GM12878 (cell line): ENCODE measurements around the gene SUSD1. TPM values are rescaled to one million over a fixed set of nuclear protein-coding genes. Genes with fewer than 3 reads are reported as not detected.

ENCODE experiments used
- BACH1 ChIP-seq: fragments of 450-650 bp; IDR thresholded peaks from 2 replicates; pipeline ENCODE4 v1.6.1; 2017; ENCODE audit warnings: mild to moderate bottlenecking, borderline replicate concordance
- BHLHE40 ChIP-seq, 2 experiments: fragments of 450-650 bp in 1 of 2; IDR thresholded peaks; 2 replicates each; pipeline ENCODE4 v1.6.1; 2011 to 2017; ENCODE audit warnings: low read depth in 2 of 2, borderline replicate concordance in 1 of 2, improper control_type of control experiment in 1 of 2, low read length in 1 of 2, mild to moderate bottlenecking in 1 of 2
- CBFB ChIP-seq: IDR thresholded peaks from 2 replicates; pipeline ENCODE4 v1.6.1; 2016; ENCODE audit warnings: antibody characterized with exemption, low read depth
- CREM ChIP-seq: IDR thresholded peaks from 2 replicates; pipeline ENCODE4 v1.6.1; 2014; ENCODE audit warnings: antibody characterized with exemption, low read depth
- FOXK2 ChIP-seq: fragments of 450-650 bp; IDR thresholded peaks from 2 replicates; pipeline ENCODE4 v1.6.1; 2017; ENCODE audit warnings: mild to moderate bottlenecking, moderate library complexity
- IKZF1 ChIP-seq: fragments of 450-650 bp; conservative IDR thresholded peaks from 2 replicates; pipeline ENCODE4 v1.6.1; 2017; ENCODE audit warnings: antibody characterized with exemption, mild to moderate bottlenecking
- KAT2A ChIP-seq: conservative IDR thresholded peaks from 2 replicates; pipeline ENCODE4 v1.6.1; 2011; ENCODE audit warnings: low read depth, low read length; ENCODE audit not compliant: control insufficient read depth
- NBN ChIP-seq: fragments of 450-650 bp; IDR thresholded peaks from 2 replicates; pipeline ENCODE4 v1.6.1; 2016
- POLR2AphosphoS5 ChIP-seq: IDR thresholded peaks from 2 replicates; pipeline ENCODE4 v1.6.1; 2011; ENCODE audit warnings: mild to moderate bottlenecking, low read length, inconsistent platforms
- RAD51 ChIP-seq: fragments of 450-650 bp; IDR thresholded peaks from 2 replicates; pipeline ENCODE4 v1.6.1; 2016; ENCODE audit warnings: moderate library complexity, mild to moderate bottlenecking, inconsistent platforms
- RCOR1 ChIP-seq: conservative IDR thresholded peaks from 2 replicates; pipeline ENCODE4 v1.6.1; 2012; ENCODE audit warnings: low read depth, low read length, improper control_type of control experiment
- SIN3A ChIP-seq: IDR thresholded peaks from 2 replicates; pipeline ENCODE4 v1.6.1; 2012; ENCODE audit warnings: low read depth, low read length, improper control_type of control experiment
- TCF12 ChIP-seq: IDR thresholded peaks from 2 replicates; pipeline ENCODE4 v1.6.1; 2011; ENCODE audit warnings: low read depth, mild to moderate bottlenecking, low read length
- ZNF24 ChIP-seq: fragments of 450-650 bp; IDR thresholded peaks from 2 replicates; pipeline ENCODE4 v1.6.1; 2017; ENCODE audit warnings: antibody characterized with exemption, mild to moderate bottlenecking
- polyA plus RNA-seq, 11 experiments: library from polyadenylated mRNA; depleted of rRNA in 4 of 11; unstranded in 6 of 11; stranded (reverse) in 5 of 11; fragments of >200 nt; fragmentation: Nextera tagmentation in 4 of 11; fragmentation: Illumina TruSeq in 1 of 11; extraction: Ambion mirVana in 4 of 11; extraction: Trizol in 1 of 11; gene quantifications; 1 replicate in 1 of 11; 2 replicates in 10 of 11; pipeline versions ENCODE4 v1.2.1 to v1.2.3, GENCODE V29; 2011 to 2016; ENCODE audit warnings: inconsistent platforms in 2 of 11, missing spikeins in 2 of 11, low read depth in 1 of 11
- total RNA-seq, 4 experiments: library from RNA; depleted of rRNA in 3 of 4; stranded (reverse); fragments of >200 nt in 3 of 4; fragmentation: Illumina TruSeq in 1 of 4; extraction: Trizol in 1 of 4; gene quantifications; 2 replicates each; pipeline versions ENCODE4 v1.2.1 to v1.2.3, GENCODE V29; 2013 to 2021
- TF ChIP-seq, protein P1 (sequence below): fragments of 450-650 bp; IDR thresholded peaks from 2 replicates; pipeline ENCODE4 v1.6.1; 2017; ENCODE audit warnings: mild to moderate bottlenecking
- TF ChIP-seq, protein P2 (sequence below): IDR thresholded peaks from 2 replicates; pipeline ENCODE4 v1.6.1; 2012; ENCODE audit warnings: low read length, inconsistent platforms
- TF ChIP-seq, protein P3 (sequence below): IDR thresholded peaks from 2 replicates; pipeline ENCODE4 v1.6.1; 2011; ENCODE audit warnings: borderline replicate concordance, low read depth, mild to moderate bottlenecking, moderate library complexity, mixed read lengths, low read length; ENCODE audit not compliant: insufficient read depth; ENCODE audit errors: extremely low read length
- TF ChIP-seq, protein P4 (sequence below): IDR thresholded peaks from 2 replicates; pipeline ENCODE4 v1.6.1; 2011; ENCODE audit warnings: mild to moderate bottlenecking, low read depth, low read length, moderate library complexity; ENCODE audit not compliant: insufficient replicate concordance
- TF ChIP-seq, protein P5 (sequence below): fragments of 450-650 bp; IDR thresholded peaks from 2 replicates; pipeline ENCODE4 v1.6.1; 2014; ENCODE audit warnings: mild to moderate bottlenecking

SUSD1 gene
- total and polyA plus RNA-seq, 10 of the 15 experiments (the other 5 are each of a cell fraction or from before 2014, with no cell fraction given): 6.7 to 20.8 (median 13.2) TPM

DNA sequence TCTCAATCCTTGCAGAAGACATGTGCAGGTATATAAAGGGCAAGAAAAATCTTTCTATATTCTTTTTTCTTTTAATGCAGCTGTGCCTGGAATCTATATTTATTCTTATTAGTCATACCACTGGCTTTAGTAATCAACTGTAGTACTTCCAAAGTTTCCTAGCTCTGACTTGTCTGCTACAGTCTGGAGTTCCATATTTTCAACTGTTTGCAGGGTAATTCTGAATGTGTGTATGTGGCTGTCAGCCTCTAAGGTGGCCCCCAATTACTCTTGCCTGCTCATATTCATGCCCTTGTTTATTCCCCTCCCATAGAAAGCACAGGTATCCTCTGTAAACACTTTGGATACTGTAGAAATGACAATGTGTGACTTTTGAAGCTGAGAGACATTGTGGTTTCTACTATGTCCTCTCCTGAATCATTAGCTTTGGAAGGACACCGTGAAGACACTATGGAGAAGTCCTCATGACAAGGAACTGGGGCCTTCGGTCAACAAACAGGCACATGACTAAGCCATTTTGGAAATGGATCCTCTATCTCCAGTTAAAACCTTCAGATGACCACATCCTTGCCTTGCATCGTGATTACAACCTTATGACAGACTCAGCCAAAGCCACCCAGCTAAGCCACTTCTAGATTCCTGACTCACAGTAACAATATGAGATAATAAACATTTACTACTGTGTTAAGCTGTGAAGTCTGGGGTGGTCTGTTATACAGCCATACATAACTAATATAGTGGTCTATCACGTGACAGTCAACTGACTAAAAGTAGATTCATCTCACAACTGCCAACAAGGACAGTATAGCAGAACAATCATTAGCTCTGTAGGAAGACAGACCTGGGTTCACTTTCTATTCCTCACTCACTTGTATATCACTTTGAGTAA lies 49.5 kb upstream of the SUSD1 start (continued):
- TF ChIP-seq, protein P1, sequence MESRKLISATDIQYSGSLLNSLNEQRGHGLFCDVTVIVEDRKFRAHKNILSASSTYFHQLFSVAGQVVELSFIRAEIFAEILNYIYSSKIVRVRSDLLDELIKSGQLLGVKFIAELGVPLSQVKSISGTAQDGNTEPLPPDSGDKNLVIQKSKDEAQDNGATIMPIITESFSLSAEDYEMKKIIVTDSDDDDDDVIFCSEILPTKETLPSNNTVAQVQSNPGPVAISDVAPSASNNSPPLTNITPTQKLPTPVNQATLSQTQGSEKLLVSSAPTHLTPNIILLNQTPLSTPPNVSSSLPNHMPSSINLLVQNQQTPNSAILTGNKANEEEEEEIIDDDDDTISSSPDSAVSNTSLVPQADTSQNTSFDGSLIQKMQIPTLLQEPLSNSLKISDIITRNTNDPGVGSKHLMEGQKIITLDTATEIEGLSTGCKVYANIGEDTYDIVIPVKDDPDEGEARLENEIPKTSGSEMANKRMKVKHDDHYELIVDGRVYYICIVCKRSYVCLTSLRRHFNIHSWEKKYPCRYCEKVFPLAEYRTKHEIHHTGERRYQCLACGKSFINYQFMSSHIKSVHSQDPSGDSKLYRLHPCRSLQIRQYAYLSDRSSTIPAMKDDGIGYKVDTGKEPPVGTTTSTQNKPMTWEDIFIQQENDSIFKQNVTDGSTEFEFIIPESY: no peak
- TF ChIP-seq ZNF24 (0 out of 2 replicates have a peak, but pooled peaks have one; percentile 48), TCF12 (no peak), NBN (no peak), RCOR1 (no peak), SIN3A (no peak), BACH1 (no peak), RAD51 (peak; percentile 96), BHLHE40 (IDR thresholded peaks at IDR 0.05; ENCODE audit: borderline replicate concordance in 1 of 2, low read depth in 2 of 2, low read length in 1 of 2) (peak; percentile 53 to 75; a peak in 2 of 4 replicates), CBFB (no peak), IKZF1 (no peak), POLR2AphosphoS5 (no peak), CREM (0 out of 2 replicates have a peak, but pooled peaks have one; percentile 13), FOXK2 (no peak), KAT2A (no peak)
- TF ChIP-seq, protein P2, sequence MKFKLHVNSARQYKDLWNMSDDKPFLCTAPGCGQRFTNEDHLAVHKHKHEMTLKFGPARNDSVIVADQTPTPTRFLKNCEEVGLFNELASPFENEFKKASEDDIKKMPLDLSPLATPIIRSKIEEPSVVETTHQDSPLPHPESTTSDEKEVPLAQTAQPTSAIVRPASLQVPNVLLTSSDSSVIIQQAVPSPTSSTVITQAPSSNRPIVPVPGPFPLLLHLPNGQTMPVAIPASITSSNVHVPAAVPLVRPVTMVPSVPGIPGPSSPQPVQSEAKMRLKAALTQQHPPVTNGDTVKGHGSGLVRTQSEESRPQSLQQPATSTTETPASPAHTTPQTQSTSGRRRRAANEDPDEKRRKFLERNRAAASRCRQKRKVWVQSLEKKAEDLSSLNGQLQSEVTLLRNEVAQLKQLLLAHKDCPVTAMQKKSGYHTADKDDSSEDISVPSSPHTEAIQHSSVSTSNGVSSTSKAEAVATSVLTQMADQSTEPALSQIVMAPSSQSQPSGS: peak; percentile 35; the same call in 1 of the 2 replicates
- TF ChIP-seq, protein P3, sequence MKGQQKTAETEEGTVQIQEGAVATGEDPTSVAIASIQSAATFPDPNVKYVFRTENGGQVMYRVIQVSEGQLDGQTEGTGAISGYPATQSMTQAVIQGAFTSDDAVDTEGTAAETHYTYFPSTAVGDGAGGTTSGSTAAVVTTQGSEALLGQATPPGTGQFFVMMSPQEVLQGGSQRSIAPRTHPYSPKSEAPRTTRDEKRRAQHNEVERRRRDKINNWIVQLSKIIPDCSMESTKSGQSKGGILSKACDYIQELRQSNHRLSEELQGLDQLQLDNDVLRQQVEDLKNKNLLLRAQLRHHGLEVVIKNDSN: peak; percentile 29
- TF ChIP-seq, protein P4, sequence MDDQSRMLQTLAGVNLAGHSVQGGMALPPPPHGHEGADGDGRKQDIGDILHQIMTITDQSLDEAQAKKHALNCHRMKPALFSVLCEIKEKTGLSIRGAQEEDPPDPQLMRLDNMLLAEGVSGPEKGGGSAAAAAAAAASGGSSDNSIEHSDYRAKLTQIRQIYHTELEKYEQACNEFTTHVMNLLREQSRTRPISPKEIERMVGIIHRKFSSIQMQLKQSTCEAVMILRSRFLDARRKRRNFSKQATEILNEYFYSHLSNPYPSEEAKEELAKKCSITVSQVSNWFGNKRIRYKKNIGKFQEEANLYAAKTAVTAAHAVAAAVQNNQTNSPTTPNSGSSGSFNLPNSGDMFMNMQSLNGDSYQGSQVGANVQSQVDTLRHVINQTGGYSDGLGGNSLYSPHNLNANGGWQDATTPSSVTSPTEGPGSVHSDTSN: no peak
- TF ChIP-seq, protein P5, sequence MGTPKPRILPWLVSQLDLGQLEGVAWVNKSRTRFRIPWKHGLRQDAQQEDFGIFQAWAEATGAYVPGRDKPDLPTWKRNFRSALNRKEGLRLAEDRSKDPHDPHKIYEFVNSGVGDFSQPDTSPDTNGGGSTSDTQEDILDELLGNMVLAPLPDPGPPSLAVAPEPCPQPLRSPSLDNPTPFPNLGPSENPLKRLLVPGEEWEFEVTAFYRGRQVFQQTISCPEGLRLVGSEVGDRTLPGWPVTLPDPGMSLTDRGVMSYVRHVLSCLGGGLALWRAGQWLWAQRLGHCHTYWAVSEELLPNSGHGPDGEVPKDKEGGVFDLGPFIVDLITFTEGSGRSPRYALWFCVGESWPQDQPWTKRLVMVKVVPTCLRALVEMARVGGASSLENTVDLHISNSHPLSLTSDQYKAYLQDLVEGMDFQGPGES: no peak
